ENCODE measurements around the gene VWA7. TPM values are rescaled to one million over a fixed set of nuclear protein-coding genes. Genes with fewer than 3 reads are reported as not detected.

VWA7 gene
- total RNA-seq, 2 donors from 2014 or later = 0.68 to 0.78 TPM

GRCh38 chr6:31732029-31732428 lies 45.1 kb downstream of the VWA7 start:
- TF ChIP-seq CTCF (IDR thresholded peaks at IDR 0.05) = no peak
- H3K4me1 ChIP-seq (ENCODE audit: control insufficient read depth in 1 of 2, low read depth in 2 of 2) = peaks cover 30 to 49% of the 10 kb centered on the region in 2 donors
- ATAC-seq (ENCODE audit: insufficient number of reproducible peaks, low FRiP score, low read depth) (no peak), DNase-seq (ENCODE audit: low spot score) (no peak)
- H3K27ac ChIP-seq = no peak overlapping the region
- no peak overlapping the region for H3K4me3 ChIP-seq
- no peaks in the 10 kb centered on the region for H3K9me3 ChIP-seq
- H3K27me3 ChIP-seq (replicated peaks; ENCODE audit: insufficient read depth) = no peaks in the 10 kb centered on the region
- H3K36me3 ChIP-seq = peaks cover 41% of the 10 kb centered on the region

- Histone ChIP-seq H3K4me1 (ENCODE audit: control insufficient read depth in 1 of 2, low read depth in 2 of 2) (peaks cover 26 to 45% of the 10 kb centered on the region in 2 donors), H3K27me3 (replicated peaks; ENCODE audit: insufficient read depth) (no peaks in the 10 kb centered on the region), H3K9me3 (no peaks in the 10 kb centered on the region), H3K4me3 (peak overlapping the region; percentile 99), H3K27ac (peak overlapping the region; percentile 97 to 98), H3K36me3 (peaks cover 55% of the 10 kb centered on the region)
- DNase-seq (ENCODE audit: low spot score) = no peak
- no peak for ATAC-seq (ENCODE audit: insufficient number of reproducible peaks, low FRiP score, low read depth)
- TF ChIP-seq CTCF (IDR thresholded peaks at IDR 0.05) = no peak
These were observed 46.5 kb downstream of the VWA7 start for GRCh38 chr6:31730631-31731086.

GRCh38 chr6:31729979-31730630 lies 47.0 kb downstream of the VWA7 start:
- ATAC-seq (ENCODE audit: insufficient number of reproducible peaks, low FRiP score, low read depth) = peak; percentile 17
- no peak for TF ChIP-seq CTCF (IDR thresholded peaks at IDR 0.05)
- Histone ChIP-seq H3K27me3 (replicated peaks; ENCODE audit: insufficient read depth) (no peaks in the 10 kb centered on the region), H3K27ac (peak overlapping the region; percentile 97 to 98), H3K36me3 (peaks cover 56% of the 10 kb centered on the region), H3K4me1 (ENCODE audit: control insufficient read depth in 1 of 2, low read depth in 2 of 2) (peaks cover 26 to 45% of the 10 kb centered on the region in 2 donors), H3K9me3 (no peaks in the 10 kb centered on the region), H3K4me3 (peak overlapping the region; percentile 99)
- peak; percentile 57 for DNase-seq (ENCODE audit: low spot score)

- DNase-seq (ENCODE audit: low spot score) (peak; percentile 84), ATAC-seq (ENCODE audit: insufficient number of reproducible peaks, low FRiP score, low read depth) (peak; percentile 68)
- Histone ChIP-seq H3K9me3 (no peaks in the 10 kb centered on the region), H3K4me3 (peak overlapping the region; percentile 99), H3K27ac (peak overlapping the region; percentile 97 to 98), H3K36me3 (peaks cover 56% of the 10 kb centered on the region), H3K4me1 (ENCODE audit: control insufficient read depth in 1 of 2, low read depth in 2 of 2) (peaks cover 26 to 42% of the 10 kb centered on the region in 2 donors), H3K27me3 (replicated peaks; ENCODE audit: insufficient read depth) (no peaks in the 10 kb centered on the region)
- TF ChIP-seq CTCF (IDR thresholded peaks at IDR 0.05) = peak; percentile 7
These were observed 47.6 kb downstream of the VWA7 start for GRCh38 chr6:31729515-31729978.

GRCh38 chr6:31728767-31729514 lies 48.2 kb downstream of the VWA7 start, which contains the start of gene DDAH2:
TSS of gene DDAH2 (minus strand) at chr6:31729299. CDS start at chr6:31729161, 138 bp downstream.
- Histone ChIP-seq H3K27ac (peak within 1 kb of the TSS; percentile 97 to 98), H3K4me1 (ENCODE audit: control insufficient read depth in 1 of 2, low read depth in 2 of 2) (peaks cover 21 to 36% of the 10 kb centered on the region in 2 donors), H3K9me3 (no peaks in the 10 kb centered on the region), H3K27me3 (replicated peaks; ENCODE audit: insufficient read depth) (no peaks in the 10 kb centered on the region), H3K4me3 (peak within 1 kb of the TSS; percentile 99), H3K36me3 (peaks cover 56% of the 10 kb centered on the region)
- TF ChIP-seq CTCF (IDR thresholded peaks at IDR 0.05) = peak; percentile 41
- ATAC-seq (ENCODE audit: insufficient number of reproducible peaks, low FRiP score, low read depth) (peak; percentile 16), DNase-seq (ENCODE audit: low spot score) (no peak)
